ENCODE measurements around the gene ACTR8. TPM values are rescaled to one million over a fixed set of nuclear protein-coding genes. Genes with fewer than 3 reads are reported as not detected.

Gene ACTR8
- total and polyA plus RNA-seq, 2 of the 13 experiments (the other 11 are each of a cell fraction or from before 2014, with no cell fraction given) = 15.5 to 29.0 TPM

GRCh38 chr3:53818221-53819162 lies 63.5 kb downstream of the ACTR8 start (continued):
- TF ChIP-seq E2F2 (CRISPR knock-in tag; IDR thresholded peaks at IDR 0.05; ENCODE audit: borderline replicate concordance) = no peak
- TF ChIP-seq POLR2AphosphoS5 (IDR thresholded peaks at IDR 0.05; ENCODE audit: low read depth, low read length) = peak; percentile 54
- TF ChIP-seq BCL6 (CRISPR knock-in tag; IDR thresholded peaks at IDR 0.05) = 0 out of 2 replicates have a peak, but pooled peaks have one; percentile 8
- peak; percentile 59; the same call in 1 of the 2 replicates for TF ChIP-seq TARDBP (CRISPR knock-in tag; IDR thresholded peaks at IDR 0.05)
- TF ChIP-seq GATAD2A (CRISPR knock-in tag; IDR thresholded peaks at IDR 0.05) = peak; percentile 65
- no peak for TF ChIP-seq KDM4B (CRISPR knock-in tag; IDR thresholded peaks at IDR 0.05)
- TF ChIP-seq TEAD3 (CRISPR knock-in tag; optimal IDR thresholded peaks at IDR 0.05; ENCODE audit: borderline replicate concordance) = peak; percentile 46
- TF ChIP-seq ZZZ3 (CRISPR knock-in tag; IDR thresholded peaks at IDR 0.05; ENCODE audit: borderline replicate concordance) = no peak
- TF ChIP-seq ZBTB33 (CRISPR knock-in tag; IDR thresholded peaks at IDR 0.05) = peak; percentile 35; the same call in 1 of the 2 replicates
- TF ChIP-seq POLR2AphosphoS2 (IDR thresholded peaks at IDR 0.05; ENCODE audit: low read depth, low read length) = peak; percentile 66; the same call in 1 of the 2 replicates
- 0 out of 2 replicates have a peak, but pooled peaks have one; percentile 46 for TF ChIP-seq HMGXB3 (CRISPR knock-in tag; IDR thresholded peaks at IDR 0.05; ENCODE audit: borderline replicate concordance)
- TF ChIP-seq ZNF670 (CRISPR knock-in tag; IDR thresholded peaks at IDR 0.05; ENCODE audit: borderline replicate concordance) = no peak
- TF ChIP-seq GZF1 (CRISPR knock-in tag; IDR thresholded peaks at IDR 0.05) = no peak
- 0 out of 2 replicates have a peak, but pooled peaks have one; percentile 29 for TF ChIP-seq RXRB (CRISPR knock-in tag; IDR thresholded peaks at IDR 0.05; ENCODE audit: borderline replicate concordance)
- no peak for TF ChIP-seq NCOA1 (CRISPR knock-in tag; IDR thresholded peaks at IDR 0.05)
- no peak for TF ChIP-seq SOX13 (IDR thresholded peaks at IDR 0.05)
- TF ChIP-seq SOX13 (CRISPR knock-in tag; conservative IDR thresholded peaks at IDR 0.05 in 1 of 2, IDR thresholded peaks at IDR 0.05 in 1 of 2) = peak in 1 of 2 experiments; percentile 32; a peak in 1 of 4 replicates
- TF ChIP-seq HNRNPL (IDR thresholded peaks at IDR 0.05; ENCODE audit: low read depth, low read length) = peak; percentile 67; the same call in 1 of the 2 replicates
- no peak for TF ChIP-seq ZNF468 (CRISPR knock-in tag; IDR thresholded peaks at IDR 0.05)

Data from HepG2 (cell line).